Neural cell (in vitro differentiated cells): ENCODE data around the gene SGPP2.

Experiments used
- CTCF ChIP-seq: fragments of 450-650 bp; IDR thresholded peaks from 2 replicates; pipeline ENCODE4 v1.5.1; 2014; ENCODE audit warnings: antibody characterized with exemption, mild to moderate bottlenecking, moderate library complexity; ENCODE audit not compliant: poor library complexity, severe bottlenecking
- EZH2 ChIP-seq: fragments of 200-600, 300-800 bp; shearing (Covaris generic), sonication (generic); IDR thresholded peaks from 2 replicates; pipeline ENCODE4 v1.6.1; 2014; ENCODE audit warnings: antibody characterized with exemption, low read length, borderline replicate concordance, mild to moderate bottlenecking; ENCODE audit not compliant: insufficient read depth, poor library complexity, severe bottlenecking
- POLR2AphosphoS5 ChIP-seq: IDR thresholded peaks from 2 replicates; pipeline ENCODE4 v1.6.1; 2012
- RAD21 ChIP-seq: fragments of 450-650 bp; conservative IDR thresholded peaks from 2 replicates; pipeline ENCODE4 v1.6.1; 2014; ENCODE audit warnings: antibody characterized with exemption, mild to moderate bottlenecking, moderate library complexity
- REST ChIP-seq: IDR thresholded peaks from 2 replicates; pipeline ENCODE4 v1.6.1; 2012; ENCODE audit warnings: borderline replicate concordance
- TAF1 ChIP-seq: IDR thresholded peaks from 2 replicates; pipeline ENCODE4 v1.6.1; 2012; ENCODE audit warnings: low read depth

GRCh38 chr2:222495388-222495787, 71.0 kb downstream of the SGPP2 start:
- TF ChIP-seq CTCF (no peak), POLR2AphosphoS5 (no peak), REST (no peak), EZH2 (no peak), TAF1 (no peak), RAD21 (no peak)
